Esophagus squamous epithelium (tissue), 4 donors: ENCODE data around the gene MYL11.

Experiments used
- POLR2A ChIP-seq, 4 donors: fragments of 450-650 bp; IDR thresholded peaks; one replicate each; pipeline ENCODE4 v1.6.1; 2017; ENCODE audit warnings: antibody characterized with exemption in 4 of 4, mild to moderate bottlenecking in 4 of 4, moderate library complexity in 3 of 4
- TF ChIP-seq, protein P1 (sequence below), 6 experiments: fragments of 450-650 bp in 4 of 6; fragments of 200-600 bp in 2 of 6; sonication (generic) in 2 of 6; IDR thresholded peaks; one replicate each; pipeline ENCODE4 v1.5.1; 2016 to 2019; ENCODE audit warnings: antibody characterized with exemption in 6 of 6, mild to moderate bottlenecking in 4 of 6, moderate library complexity in 4 of 6

DNA sequence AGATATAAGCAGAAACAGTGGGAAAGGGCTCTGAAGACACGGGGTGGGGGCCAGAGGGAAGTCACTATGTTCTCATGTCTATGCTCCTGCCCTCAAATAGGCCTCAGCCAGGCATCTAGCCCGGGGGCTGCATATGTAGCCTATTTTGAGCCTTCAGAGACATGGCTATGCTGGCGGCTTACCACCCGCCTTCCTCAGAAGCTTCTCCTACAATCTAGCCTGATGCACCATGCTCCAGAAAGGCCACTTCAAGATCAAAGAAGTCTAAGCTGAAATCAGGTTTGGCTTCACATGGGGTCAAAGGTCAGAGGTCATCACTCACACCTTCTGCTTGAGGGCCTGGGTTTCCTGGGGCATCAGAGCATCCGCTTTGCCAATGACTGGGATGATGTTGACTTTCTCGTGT is 6.2 kb downstream of the MYL11 start:
- TF ChIP-seq, protein P1, sequence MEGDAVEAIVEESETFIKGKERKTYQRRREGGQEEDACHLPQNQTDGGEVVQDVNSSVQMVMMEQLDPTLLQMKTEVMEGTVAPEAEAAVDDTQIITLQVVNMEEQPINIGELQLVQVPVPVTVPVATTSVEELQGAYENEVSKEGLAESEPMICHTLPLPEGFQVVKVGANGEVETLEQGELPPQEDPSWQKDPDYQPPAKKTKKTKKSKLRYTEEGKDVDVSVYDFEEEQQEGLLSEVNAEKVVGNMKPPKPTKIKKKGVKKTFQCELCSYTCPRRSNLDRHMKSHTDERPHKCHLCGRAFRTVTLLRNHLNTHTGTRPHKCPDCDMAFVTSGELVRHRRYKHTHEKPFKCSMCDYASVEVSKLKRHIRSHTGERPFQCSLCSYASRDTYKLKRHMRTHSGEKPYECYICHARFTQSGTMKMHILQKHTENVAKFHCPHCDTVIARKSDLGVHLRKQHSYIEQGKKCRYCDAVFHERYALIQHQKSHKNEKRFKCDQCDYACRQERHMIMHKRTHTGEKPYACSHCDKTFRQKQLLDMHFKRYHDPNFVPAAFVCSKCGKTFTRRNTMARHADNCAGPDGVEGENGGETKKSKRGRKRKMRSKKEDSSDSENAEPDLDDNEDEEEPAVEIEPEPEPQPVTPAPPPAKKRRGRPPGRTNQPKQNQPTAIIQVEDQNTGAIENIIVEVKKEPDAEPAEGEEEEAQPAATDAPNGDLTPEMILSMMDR (IDR thresholded peaks at IDR 0.05) = no peak
- TF ChIP-seq POLR2A (IDR thresholded peaks at IDR 0.05) = no peak
